DND-41 (cell line): ENCODE results near the gene LRRC8D.

Experiments used
- CTCF ChIP-seq: IDR thresholded peaks from 2 replicates; pipeline ENCODE4 v1.5.1; 2012; ENCODE audit warnings: borderline replicate concordance, low read length, moderate library complexity, mild to moderate bottlenecking; ENCODE audit not compliant: poor library complexity, severe bottlenecking; ENCODE audit errors: extremely low read depth
- EZH2 ChIP-seq: IDR thresholded peaks from 3 replicates; pipeline ENCODE4 v1.6.1; 2012; ENCODE audit warnings: borderline replicate concordance, low read depth, mild to moderate bottlenecking, moderate library complexity, low read length, inconsistent platforms; ENCODE audit not compliant: severe bottlenecking

GRCh38 chr1:89822109-89822962 lies 1.5 kb downstream of the LRRC8D start:
- TF ChIP-seq CTCF, result no peak
- no peak for TF ChIP-seq EZH2
